HTR-8/SVneo (cell line): ENCODE measurements around the gene ZBED4.
"Not testable (repeated sequence)": the region's sequence is repeated elsewhere in the genome, so short reads cannot be mapped to it uniquely, and the experiment has no call there.

Experiments
- DNase-seq: peaks from one replicate; pipeline ENCODE4 v3.0.0; 2011; ENCODE audit warnings: low spot score, mixed read lengths; ENCODE audit not compliant: insufficient read length
- FAIRE-seq: peaks from 2 replicates; lab custom pipeline; 2011; peaks lifted over from hg19 to GRCh38; lab: Jason Lieb, UNC

Gene ZBED4

GRCh38 chr22:49852898-49853894 is at the start of gene ZBED4:
Gene ZBED4, plus strand, starts transcription at chr22:49853844. Its CDS starts 29,819 bp downstream, at chr22:49883663.
- peak; percentile 94 for FAIRE-seq

DNA sequence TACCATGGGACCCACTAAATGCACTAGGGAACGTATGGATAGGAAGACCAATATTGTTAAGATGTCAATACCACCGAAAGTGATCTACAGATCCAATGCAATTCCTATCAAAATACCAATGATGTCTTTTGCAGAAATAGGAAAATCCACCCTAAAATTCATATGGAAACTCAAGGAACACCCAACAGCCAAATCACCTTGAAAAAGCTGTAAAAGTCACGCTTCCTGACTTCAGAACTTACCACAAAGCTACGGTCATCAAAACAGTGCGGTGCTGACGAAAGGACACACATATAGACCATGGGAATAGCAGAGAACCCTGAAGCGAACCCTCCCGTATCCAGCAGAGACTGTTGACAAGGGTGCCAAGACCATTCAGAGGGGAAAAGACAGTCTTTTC is 46.5 kb upstream of the ZBED4 start:
- no peak for FAIRE-seq
- no peak for DNase-seq

More at GRCh38 chr22:49852898-49853894, at the start of gene ZBED4:
- DNase-seq: peak; percentile 95

- FAIRE-seq (no peak), DNase-seq (no peak)
Observed at GRCh38 chr22:49807780-49808708, 45.6 kb upstream of the ZBED4 start.

- FAIRE-seq (no peak), DNase-seq (no peak)
Observed at GRCh38 chr22:49810363-49811019, 43.2 kb upstream of the ZBED4 start.

DNA sequence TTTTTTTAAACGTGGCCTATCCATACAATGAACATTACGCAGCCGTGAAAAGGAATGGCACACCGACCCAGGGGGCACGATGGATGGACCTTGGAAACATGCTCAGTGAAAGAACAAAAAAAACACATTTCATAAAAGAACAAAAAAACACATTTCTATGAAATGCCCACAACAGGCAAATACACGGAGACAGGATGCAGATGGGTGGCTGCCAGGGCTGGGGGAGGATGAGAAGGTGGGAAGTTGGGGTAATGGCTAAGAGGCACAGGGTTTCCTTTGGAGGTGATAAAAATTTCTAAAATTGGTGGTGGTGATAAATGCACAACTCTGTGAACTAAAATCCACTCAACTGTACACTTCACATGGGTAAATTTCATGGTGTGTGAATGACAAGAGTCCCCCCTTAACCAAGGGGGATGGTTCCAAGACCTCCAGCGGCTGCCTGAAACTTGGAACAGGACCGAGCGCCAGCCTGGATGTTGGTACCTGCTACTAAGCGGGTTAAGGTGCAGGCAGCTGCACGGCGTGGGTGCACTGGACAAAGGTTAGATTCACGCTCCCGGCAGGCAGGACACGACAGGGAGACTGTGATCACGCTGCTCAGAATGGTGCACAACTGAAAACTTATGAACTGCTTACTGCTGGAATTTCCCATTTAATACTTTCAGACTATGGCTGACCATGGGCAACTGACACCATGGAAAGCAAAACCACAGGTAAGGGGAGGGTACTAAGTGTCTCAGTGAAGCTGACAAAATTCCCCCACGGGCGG is 42.4 kb upstream of the ZBED4 start:
- DNase-seq: no peak
- no peak for FAIRE-seq

- FAIRE-seq (no peak), DNase-seq (no peak)
Observed at GRCh38 chr22:49812838-49813237, 40.8 kb upstream of the ZBED4 start.

GRCh38 chr22:49814164-49814686 is 39.4 kb upstream of the ZBED4 start:
- FAIRE-seq: no peak
- DNase-seq: no peak

DNA sequence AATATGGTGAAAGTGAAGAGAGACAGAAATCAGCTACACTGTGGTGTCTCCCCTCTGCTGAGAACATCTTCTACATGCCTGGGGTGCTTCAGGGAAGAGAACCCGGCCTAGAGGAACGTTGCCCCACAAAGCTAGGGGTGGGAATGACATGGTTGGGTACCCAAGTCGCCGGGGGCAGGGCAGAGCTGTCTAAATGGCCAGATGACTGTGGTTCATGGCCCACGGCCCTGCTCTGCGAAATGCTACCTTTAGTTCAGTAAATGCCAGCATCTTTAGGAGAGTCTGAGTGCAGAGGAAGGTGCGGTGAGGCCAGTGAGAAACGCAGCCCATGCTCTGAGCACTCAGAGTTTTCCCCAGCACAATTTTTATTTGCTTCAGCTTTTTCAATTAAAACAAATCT is 38.8 kb upstream of the ZBED4 start:
- FAIRE-seq: no peak
- no peak for DNase-seq

DNA sequence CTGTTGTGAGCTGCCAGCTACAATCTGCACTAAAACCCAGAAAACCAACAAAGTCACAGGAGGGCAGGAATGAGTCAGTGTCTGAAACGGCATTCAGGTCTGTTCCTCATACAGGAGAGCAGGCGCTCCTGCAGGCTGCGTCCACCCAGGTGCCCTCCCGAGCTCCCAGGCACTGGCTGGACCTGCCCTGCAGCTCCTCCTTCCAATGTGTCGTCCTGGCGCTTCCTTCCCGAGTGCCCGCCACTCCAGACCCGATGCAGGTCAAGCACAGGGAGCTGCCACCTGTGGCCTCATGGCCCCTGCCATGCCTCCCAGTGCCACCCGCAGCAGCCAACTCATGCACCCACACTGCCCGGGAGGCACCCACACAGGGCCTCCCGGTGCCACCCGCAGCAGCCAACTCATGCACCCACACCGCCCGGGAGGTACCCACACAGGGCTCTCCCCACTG is 38.0 kb upstream of the ZBED4 start:
- no peak for DNase-seq
- FAIRE-seq: no peak

- DNase-seq (no peak), FAIRE-seq (no peak)
Observed at GRCh38 chr22:49817359-49817758, 36.3 kb upstream of the ZBED4 start.

GRCh38 chr22:49820984-49821383 is 32.7 kb upstream of the ZBED4 start:
- FAIRE-seq (no peak), DNase-seq (no peak)

- DNase-seq, FAIRE-seq: not testable (repeated sequence)
Observed at GRCh38 chr22:49821741-49822140, 31.9 kb upstream of the ZBED4 start.

GRCh38 chr22:49823289-49824045 is 30.2 kb upstream of the ZBED4 start:
- FAIRE-seq (no peak), DNase-seq (no peak)

GRCh38 chr22:49824185-49824925 is 29.3 kb upstream of the ZBED4 start:
- FAIRE-seq (no peak), DNase-seq (no peak)

GRCh38 chr22:49824936-49825335 is 28.7 kb upstream of the ZBED4 start:
- DNase-seq (no peak), FAIRE-seq (no peak)

- no peak for FAIRE-seq
Observed at GRCh38 chr22:49825436-49825835, 28.2 kb upstream of the ZBED4 start.

GRCh38 chr22:49825944-49826602 is 27.6 kb upstream of the ZBED4 start:
- FAIRE-seq: no peak

More at GRCh38 chr22:49825436-49825835, 28.2 kb upstream of the ZBED4 start:
- DNase-seq: no peak

More at GRCh38 chr22:49825944-49826602, 27.6 kb upstream of the ZBED4 start:
- DNase-seq: no peak
